SK-N-DZ (cell line): ENCODE measurements around the gene TRIM63.
A peak's percentile ranks its signal among the peaks of the same experiment; 100 is the strongest.

Experiments used
- DNase-seq: peaks from one replicate; pipeline ENCODE4 v3.0.0-alpha.2; 2015; ENCODE audit warnings: low spot score
- small RNA-seq, 2 experiments: library from RNA; depleted of rRNA; stranded (forward); fragments of <200 nt; gene quantifications; one replicate each; pipeline ENCODE3, GENCODE V24; 2014

Gene TRIM63

DNA sequence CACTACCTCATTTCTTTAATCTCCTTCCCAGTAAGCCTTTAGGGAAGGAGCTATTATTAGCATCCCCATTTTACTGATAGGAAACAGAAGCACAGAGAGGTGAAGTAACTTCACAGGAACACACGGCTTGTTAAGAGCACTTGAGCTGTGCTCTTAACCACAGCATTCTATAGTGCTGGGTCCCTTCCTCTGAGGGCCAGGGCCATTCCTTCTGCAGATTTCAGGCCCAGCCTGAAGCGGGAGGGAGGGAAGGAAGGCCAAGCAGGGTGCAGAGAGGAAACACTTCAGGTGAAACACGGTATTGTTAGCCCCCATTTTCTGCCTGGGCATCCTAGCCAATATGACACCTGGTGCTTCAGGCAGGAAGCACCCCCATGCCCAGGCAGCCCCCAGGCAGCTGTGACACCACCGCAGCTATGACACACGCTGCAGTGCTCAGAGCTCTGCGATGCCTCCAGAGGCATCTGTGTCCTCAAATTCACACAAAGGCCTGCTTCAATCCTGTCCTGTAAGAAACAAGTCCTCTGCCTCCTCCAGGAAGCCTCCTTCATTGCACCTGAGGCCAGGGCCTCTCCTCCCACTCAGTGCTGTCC lies 50.4 kb downstream of the TRIM63 start:
- DNase-seq: no peak

DNA sequence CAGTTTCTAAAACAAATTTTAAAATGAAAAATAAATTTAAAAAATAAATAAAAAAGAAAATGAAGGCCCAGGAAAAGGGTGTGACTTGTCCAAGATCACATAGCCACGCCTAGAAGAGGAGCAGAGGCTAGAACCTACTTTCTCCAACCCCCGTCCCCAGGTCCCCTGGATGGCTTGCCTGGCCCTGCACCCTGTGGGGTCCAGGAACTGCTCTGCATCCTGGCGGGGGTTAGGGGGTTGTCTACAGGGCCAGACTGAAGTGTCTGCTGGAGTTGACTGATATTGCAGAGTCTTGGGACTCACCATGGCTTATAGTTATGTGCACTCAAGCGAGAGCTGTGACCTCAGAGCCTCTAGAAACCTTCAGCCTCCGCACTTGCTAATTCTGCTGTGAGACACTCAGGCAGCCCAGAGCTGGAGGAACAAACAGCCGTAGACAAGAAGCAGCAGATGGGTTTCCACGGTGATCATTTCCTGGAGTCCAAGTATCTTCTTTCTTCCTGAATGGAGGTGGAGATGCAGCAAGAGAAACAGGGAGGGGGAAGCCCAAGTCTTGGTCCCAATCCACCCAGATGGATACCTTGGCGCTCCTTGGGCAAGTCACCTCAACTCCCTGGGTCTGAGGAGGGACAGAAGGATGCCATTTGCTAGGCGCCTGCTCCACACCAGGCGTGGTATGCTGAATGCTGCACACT lies 51.0 kb downstream of the TRIM63 start:
- DNase-seq: no peak

GRCh38 chr1:26015358-26015757 lies 52.1 kb downstream of the TRIM63 start:
- no peak for DNase-seq

GRCh38 chr1:26014179-26014578 lies 53.3 kb downstream of the TRIM63 start:
- no peak for DNase-seq

GRCh38 chr1:26012864-26013263 lies 54.6 kb downstream of the TRIM63 start:
- no peak for DNase-seq

DNA sequence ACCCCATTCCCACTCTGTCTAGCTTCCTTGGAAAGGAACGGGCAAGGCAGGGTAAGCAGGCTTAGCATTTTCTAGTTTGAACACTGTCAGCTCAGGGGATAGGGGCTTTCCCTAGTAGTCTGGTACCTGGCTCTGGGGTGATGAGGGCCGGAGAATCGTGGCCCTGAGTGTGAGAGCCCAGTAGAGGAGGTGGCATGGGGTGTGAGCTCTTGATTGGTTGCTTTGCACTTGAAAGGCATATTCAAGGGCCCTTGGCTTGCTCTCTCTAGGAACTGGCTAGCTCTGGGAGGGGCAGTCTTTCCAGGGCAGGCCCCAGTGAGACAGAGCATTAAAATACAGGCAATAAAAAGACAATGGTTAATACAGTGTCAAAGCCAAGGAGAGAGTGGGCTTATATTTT lies 56.6 kb downstream of the TRIM63 start:
- DNase-seq: no peak

- DNase-seq: peak; percentile 66
Observed at GRCh38 chr1:26009796-26010447, 57.5 kb downstream of the TRIM63 start.

GRCh38 chr1:26006710-26007109 lies 60.7 kb downstream of the TRIM63 start:
- no peak for DNase-seq

DNA sequence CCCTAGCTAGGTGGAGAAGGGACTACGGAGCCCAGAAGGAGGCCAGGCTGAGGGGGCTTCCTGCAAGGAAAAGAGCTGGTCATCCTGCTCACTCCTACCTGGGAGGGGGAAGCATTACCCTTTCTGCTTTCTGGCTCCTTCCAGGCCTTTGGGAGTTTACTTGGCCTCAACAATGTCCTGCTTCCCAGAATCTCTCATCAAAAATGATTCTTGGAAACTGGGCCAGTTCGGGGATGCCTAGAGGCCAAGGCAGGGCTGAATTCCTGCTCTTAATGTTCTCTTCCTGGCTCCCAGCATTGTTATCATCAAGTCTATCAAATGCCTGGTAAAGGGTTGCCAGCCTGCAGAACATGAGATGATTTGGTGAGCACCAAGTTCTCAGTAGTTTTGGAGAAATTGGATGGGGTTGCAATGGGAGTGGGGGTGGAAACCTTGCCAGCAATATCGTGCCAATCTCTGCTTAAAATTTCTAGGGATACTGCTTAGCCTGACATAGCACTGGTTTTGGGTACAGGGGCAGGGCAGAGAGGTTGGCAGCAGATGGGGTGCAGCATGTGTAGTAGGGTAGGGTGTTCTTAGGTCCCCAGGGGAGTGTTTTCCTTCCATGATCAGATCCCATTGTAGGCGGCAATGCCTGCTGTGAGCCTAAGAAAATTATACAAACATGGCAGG lies 61.9 kb downstream of the TRIM63 start:
- no peak for DNase-seq

DNA sequence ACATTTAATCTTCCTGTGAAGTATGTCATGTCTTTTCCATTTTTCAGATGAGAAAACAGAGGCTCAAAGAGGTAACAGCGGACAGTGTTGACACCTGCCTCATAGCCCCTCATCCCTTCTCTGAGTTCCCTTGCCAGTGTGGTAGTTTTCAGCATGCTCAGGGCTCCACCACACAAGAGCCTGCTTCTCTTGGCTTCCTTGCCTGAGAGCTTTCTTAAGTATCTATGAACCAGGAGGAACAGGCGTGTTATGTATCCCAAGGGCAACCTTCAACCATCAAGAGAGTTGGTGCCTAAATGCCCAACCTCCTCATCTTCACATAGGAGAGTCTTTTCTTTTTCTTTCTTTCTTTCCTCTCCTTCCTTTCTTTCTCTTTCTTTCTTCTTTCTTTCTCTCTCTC lies 63.7 kb downstream of the TRIM63 start:
- DNase-seq: no peak

- DNase-seq: no peak
Observed at GRCh38 chr1:26003262-26003661, 64.2 kb downstream of the TRIM63 start.

Small RNAs within 50 kb of the gene (small RNA-seq; reads per million reads assigned to genes)
- gene RF00283 (0 reads per million in 2 experiments), gene RF00492 (0 reads per million in 2 experiments)
